HCT116 (cell line): ENCODE data around the gene IER5L. TPM values are rescaled to one million over a fixed set of nuclear protein-coding genes. Genes with fewer than 3 reads are reported as not detected.
A peak's percentile ranks its signal among the peaks of the same experiment; 100 is the strongest.

ENCODE experiments used
- ATAC-seq: fragments of 200-7000 bp; cut with Tn5 transposase; 2 replicates; pipeline ENCODE4 v1.9.1; 2020; ENCODE audit warnings: mild to moderate bottlenecking, moderate library complexity
- BruUV-seq: library from RNA; stranded (reverse); fragments of 400-500 nt; replicated peaks from 2 replicates; lab custom pipeline; 2021; lab: Mats Ljungman, UMichigan
- CTCF ChIA-PET: fragments of 300-600 bp; sonication (Branson Sonifier 250); formaldehyde crosslinking; loops from one replicate; lab custom pipeline; 2021; ENCODE audit warnings: antibody characterized with exemption; lab: Charles Lee
- POLR2A ChIA-PET: fragments of 300-600, 350-600 bp; sonication (Branson Sonifier 250); formaldehyde crosslinking; loops from one replicate; lab custom pipeline; 2021; ENCODE audit warnings: antibody characterized with exemption; lab: Charles Lee
- RAD21 ChIA-PET, 2 experiments: fragments of 300-600 bp; sonication (Branson Sonifier 250); formaldehyde crosslinking; loops; one replicate each; lab custom pipeline; 2023; ENCODE audit warnings: low total read pairs in 2 of 2; ENCODE audit not compliant: uncharacterized antibody in 2 of 2, unreplicated experiment in 2 of 2, low non-redundant PET in 1 of 2; lab: Charles Lee
- DNase-seq: peaks from one replicate; pipeline ENCODE4 v3.0.0-alpha.2; 2010; ENCODE audit warnings: low read depth, low spot score
- H2AFZ ChIP-seq: fragments of 200-600 bp; shearing (Covaris generic), sonication (generic); 2 replicates; pipeline ENCODE4 v1.6.1; 2017; ENCODE audit warnings: low read depth, mixed run types, mixed read lengths, antibody characterized with exemption, low read length; ENCODE audit not compliant: poor library complexity, severe bottlenecking
- H3K27ac ChIP-seq: 2 replicates; pipeline ENCODE4 v1.5.1; 2012; ENCODE audit warnings: low read depth, low read length
- H3K27me3 ChIP-seq: fragments of 200-600 bp; sonication (generic); 2 replicates; pipeline ENCODE4 v1.6.1; 2016; ENCODE audit warnings: mixed run types, low read length, mixed read lengths; ENCODE audit not compliant: insufficient read depth
- H3K36me3 ChIP-seq, 2 experiments: fragments of 200-500 bp in 1 of 2; fragments of 200-600 bp in 1 of 2; sonication (Bioruptor generic) in 1 of 2; sonication (generic) in 1 of 2; 2 replicates each; pipeline versions ENCODE4 v1.5.1 to v1.6.1; 2014 to 2016; ENCODE audit warnings: low read length in 2 of 2, inconsistent platforms in 1 of 2, mixed read lengths in 1 of 2, mixed run types in 1 of 2; ENCODE audit not compliant: insufficient read depth in 2 of 2, control insufficient read depth in 1 of 2
- H3K4me1 ChIP-seq, 2 experiments: fragments of 200-600 bp in 1 of 2; sonication (generic) in 1 of 2; 2 replicates each; pipeline versions ENCODE4 v1.5.1 to v1.6.1; 2012 to 2017; ENCODE audit warnings: low read length in 2 of 2, inconsistent platforms in 1 of 2, mild to moderate bottlenecking in 1 of 2, mixed read lengths in 1 of 2, mixed run types in 1 of 2, moderate library complexity in 1 of 2; ENCODE audit not compliant: insufficient read depth in 2 of 2, control insufficient read depth in 1 of 2
- H3K4me2 ChIP-seq: fragments of 200-600 bp; sonication (generic); 2 replicates; pipeline ENCODE4 v1.6.1; 2017; ENCODE audit warnings: mixed run types, low read length, mixed read lengths
- H3K4me3 ChIP-seq, 2 experiments: fragments of 200-600 bp in 1 of 2; sonication (generic) in 1 of 2; replicated peaks in 1 of 2; 2 replicates each; pipeline ENCODE4 v1.5.1; 2011 to 2016; ENCODE audit warnings: low read length in 2 of 2, control low read depth in 1 of 2, low read depth in 1 of 2, mild to moderate bottlenecking in 1 of 2, mixed read lengths in 1 of 2, mixed run types in 1 of 2
- H3K79me2 ChIP-seq: fragments of 200-600 bp; sonication (generic); 2 replicates; pipeline ENCODE4 v1.6.1; 2017; ENCODE audit warnings: mild to moderate bottlenecking, mixed run types, low read length, moderate library complexity, mixed read lengths; ENCODE audit not compliant: insufficient read depth
- H3K9ac ChIP-seq: fragments of 200-600 bp; sonication (generic); 2 replicates; pipeline ENCODE4 v1.6.1; 2016; ENCODE audit warnings: low read length, mixed read lengths
- H3K9me2 ChIP-seq: fragments of 200-600 bp; sonication (generic), shearing (Covaris generic); 2 replicates; pipeline ENCODE4 v1.6.1; 2017; ENCODE audit warnings: mixed run types, mild to moderate bottlenecking, moderate library complexity; ENCODE audit not compliant: insufficient read depth
- H3K9me3 ChIP-seq, 2 experiments: fragments of 200-500 bp in 1 of 2; fragments of 200-600 bp in 1 of 2; sonication (Bioruptor generic) in 1 of 2; sonication (generic) in 1 of 2; 2 replicates each; pipeline ENCODE4 v1.6.1; 2014 to 2017; ENCODE audit warnings: low read length in 2 of 2, mixed read lengths in 2 of 2, inconsistent platforms in 1 of 2, low read depth in 1 of 2, mild to moderate bottlenecking in 1 of 2, mixed run types in 1 of 2, moderate library complexity in 1 of 2; ENCODE audit not compliant: control insufficient read depth in 1 of 2, insufficient read depth in 1 of 2
- H4K20me1 ChIP-seq: fragments of 200-600 bp; sonication (generic), shearing (Covaris generic); 2 replicates; pipeline ENCODE4 v1.6.1; 2017; ENCODE audit warnings: mixed run types, mild to moderate bottlenecking, moderate library complexity; ENCODE audit not compliant: insufficient read depth
- CBX3 ChIP-seq: IDR thresholded peaks from 2 replicates; pipeline ENCODE4 v1.6.1; 2012; ENCODE audit warnings: low read depth
- EZH2phosphoT487 ChIP-seq: fragments of 200-600 bp; IDR thresholded peaks from 2 replicates; pipeline ENCODE4 v1.6.1; 2018; ENCODE audit warnings: antibody characterized with exemption, borderline replicate concordance
- FOSL1 ChIP-seq: IDR thresholded peaks from 2 replicates; pipeline ENCODE4 v1.6.1; 2012; ENCODE audit warnings: low read depth
- MAX ChIP-seq: IDR thresholded peaks from 2 replicates; pipeline ENCODE4 v1.6.1; 2012
- POLR2A ChIP-seq: IDR thresholded peaks from 2 replicates; pipeline ENCODE4 v1.7.0; 2011; ENCODE audit warnings: borderline replicate concordance; ENCODE audit not compliant: insufficient read depth, insufficient read length; ENCODE audit errors: extremely low read depth
- POLR2AphosphoS5 ChIP-seq: IDR thresholded peaks from 2 replicates; pipeline ENCODE4 v1.6.1; 2011; ENCODE audit warnings: mild to moderate bottlenecking, low read depth, low read length, moderate library complexity
- RAD21 ChIP-seq: IDR thresholded peaks from 2 replicates; pipeline ENCODE4 v1.6.1; 2012; ENCODE audit warnings: low read depth, mild to moderate bottlenecking
- SP1 ChIP-seq: IDR thresholded peaks from 2 replicates; pipeline ENCODE4 v1.6.1; 2012; ENCODE audit warnings: low read depth
- SRF ChIP-seq: IDR thresholded peaks from 2 replicates; pipeline ENCODE4 v1.6.1; 2012; ENCODE audit warnings: low read depth
- TCF7L2 ChIP-seq: IDR thresholded peaks from 2 replicates; pipeline ENCODE4 v1.7.0; 2011; ENCODE audit warnings: borderline replicate concordance, inconsistent platforms; ENCODE audit not compliant: insufficient read depth, insufficient read length; ENCODE audit errors: extremely low read depth
- YY1 ChIP-seq: IDR thresholded peaks from 2 replicates; pipeline ENCODE4 v1.6.1; 2011; ENCODE audit warnings: low read length, low read depth, moderate library complexity, mild to moderate bottlenecking; ENCODE audit not compliant: insufficient replicate concordance; ENCODE audit errors: extremely low read depth
- ZFX ChIP-seq: fragments of 450-650 bp; IDR thresholded peaks from 2 replicates; pipeline ENCODE4 v1.6.1; 2017
- ZNF274 ChIP-seq: fragments of 200-500 bp; sonication (Bioruptor generic); IDR thresholded peaks from 2 replicates; pipeline ENCODE4 v1.6.1; 2014; ENCODE audit warnings: mild to moderate bottlenecking, low read depth, low read length, inconsistent platforms
- intact Hi-C: fragments of 100-400 bp; cut with micrococcal nuclease; formaldehyde crosslinking; loops from 2 replicates; pipeline ENCODE4 v1.10.0; 2022
- total RNA-seq: library from RNA; stranded (reverse); gene quantifications from one replicate; pipeline ENCODE4 v1.2.1, GENCODE V29; 2021; ENCODE audit not compliant: unreplicated experiment
- TF ChIP-seq, protein P1 (sequence below), 3 experiments: fragments of 200-600 bp in 1 of 3; sonication (generic) in 1 of 3; IDR thresholded peaks in 2 of 3; conservative IDR thresholded peaks in 1 of 3; 2 replicates each; pipeline ENCODE4 v1.5.1; 2012 to 2017; ENCODE audit warnings: low read depth in 2 of 3, low read length in 2 of 3, antibody characterized with exemption in 1 of 3, borderline replicate concordance in 1 of 3, control low read depth in 1 of 3, mild to moderate bottlenecking in 1 of 3, mixed read lengths in 1 of 3, mixed run types in 1 of 3, moderate library complexity in 1 of 3; ENCODE audit not compliant: insufficient read depth in 1 of 3

IER5L gene
- total RNA-seq, 1 experiment from 2014 or later = 195 TPM

DNA sequence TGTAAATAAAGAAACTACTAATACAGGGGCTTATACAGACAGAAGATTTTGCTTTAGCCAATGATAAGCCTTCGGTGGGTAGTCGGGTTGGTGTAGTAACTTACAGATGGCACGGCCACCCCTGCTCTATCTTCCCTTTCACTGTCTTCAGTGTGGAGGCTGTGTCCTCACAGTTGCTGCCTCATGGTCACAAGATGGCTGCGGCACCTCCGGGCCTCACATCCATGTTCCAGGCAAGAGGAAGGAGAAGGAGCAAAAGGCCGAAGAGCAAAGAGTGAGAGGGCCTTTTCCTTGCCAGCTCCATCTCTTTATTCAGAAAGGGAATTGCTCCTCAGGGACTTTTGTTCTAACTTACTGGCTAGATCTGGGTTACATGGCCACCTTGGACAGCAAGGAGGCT, 22.2 kb upstream of the IER5L start (continued):
- no peak for TF ChIP-seq SRF
- TF ChIP-seq CBX3 = no peak
- TF ChIP-seq ZFX = no peak
- TF ChIP-seq YY1 = no peak
- no peak for TF ChIP-seq POLR2A
- no peak for TF ChIP-seq POLR2AphosphoS5

DNA sequence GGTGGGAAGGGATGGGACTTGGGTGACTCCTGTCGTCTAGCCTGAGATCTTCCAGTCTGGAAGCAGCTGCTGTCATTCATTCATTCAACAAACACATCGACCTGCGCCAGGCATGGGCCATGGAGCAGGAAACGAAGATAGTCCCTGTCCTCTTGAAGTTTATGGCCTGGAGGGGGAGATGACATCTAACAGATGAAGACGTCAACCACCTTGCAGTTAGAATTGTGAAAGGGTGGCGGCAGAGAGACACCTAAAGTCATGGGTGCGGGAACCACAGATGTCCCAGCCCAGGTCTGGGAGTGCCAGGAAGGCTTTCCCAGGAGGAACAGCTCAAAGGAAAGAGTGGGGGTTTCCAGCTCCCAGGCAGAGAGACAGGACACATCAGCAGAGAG, 21.0 kb upstream of the IER5L start:
- ChIA-PET RAD21 (no interaction called here), POLR2A (interaction anchor here (0.6 to 2.1 kb wide), 2 partner anchors 21 to 25 kb away, joined by 11 to 12 read pairs; partner anchors contain the start of gene IER5L), CTCF (no interaction called here)
- H3K27ac ChIP-seq = peak overlapping the region; percentile 77
- H3K79me2 ChIP-seq = no peaks in the 10 kb centered on the region
- H3K4me1 ChIP-seq = peaks cover 28 to 33% of the 10 kb centered on the region in 2 experiments
- H3K4me2 ChIP-seq = no peak overlapping the region; the same call in 1 of the 2 replicates
- BruUV-seq = no TSS peak
- intact Hi-C loops = no loop called here
- DNase-seq = no peak
- ATAC-seq = no peak
- H3K4me3 ChIP-seq = no peak overlapping the region
- no peaks in the 10 kb centered on the region for H3K36me3 ChIP-seq
- H3K9me2 ChIP-seq = no peaks in the 10 kb centered on the region
- no peaks in the 10 kb centered on the region for H3K9me3 ChIP-seq
- H4K20me1 ChIP-seq = no peaks in the 10 kb centered on the region
- no peaks in the 10 kb centered on the region for H3K27me3 ChIP-seq
- H3K9ac ChIP-seq = no peak overlapping the region
- TF ChIP-seq SP1 = no peak
- peak; percentile 44; the same call in 1 of the 2 replicates for TF ChIP-seq RAD21
- no peak overlapping the region for H2AFZ ChIP-seq

GRCh38 chr9:129198319-129199043, 20.4 kb upstream of the IER5L start:
- H3K27me3 ChIP-seq = no peaks in the 10 kb centered on the region
- H3K27ac ChIP-seq = peak overlapping the region; percentile 77
- ChIA-PET RAD21 (no interaction called here), CTCF (no interaction called here), POLR2A (interaction anchor here (0.6 to 2.1 kb wide), 2 partner anchors 20 to 24 kb away, joined by 11 to 12 read pairs; partner anchors contain the start of gene IER5L)
- intact Hi-C loops = no loop called here
- H3K9me3 ChIP-seq = no peaks in the 10 kb centered on the region
- ATAC-seq = 0 out of 2 replicates have a peak, but pooled peaks have one; percentile 15
- H4K20me1 ChIP-seq = no peaks in the 10 kb centered on the region
- no peaks in the 10 kb centered on the region for H3K36me3 ChIP-seq
- H3K4me2 ChIP-seq = peak overlapping the region; percentile 55
- H3K4me3 ChIP-seq = no peak overlapping the region
- H3K79me2 ChIP-seq = no peaks in the 10 kb centered on the region
- TF ChIP-seq FOSL1 (no peak; the same call in 1 of the 2 replicates), SRF (no peak), ZNF274 (no peak), ZFX (no peak), SP1 (peak; percentile 37; the same call in 1 of the 2 replicates), EZH2phosphoT487 (no peak), TCF7L2 (peak; percentile 86), MAX (peak; percentile 56; the same call in 1 of the 2 replicates)
- TF ChIP-seq, protein P1, sequence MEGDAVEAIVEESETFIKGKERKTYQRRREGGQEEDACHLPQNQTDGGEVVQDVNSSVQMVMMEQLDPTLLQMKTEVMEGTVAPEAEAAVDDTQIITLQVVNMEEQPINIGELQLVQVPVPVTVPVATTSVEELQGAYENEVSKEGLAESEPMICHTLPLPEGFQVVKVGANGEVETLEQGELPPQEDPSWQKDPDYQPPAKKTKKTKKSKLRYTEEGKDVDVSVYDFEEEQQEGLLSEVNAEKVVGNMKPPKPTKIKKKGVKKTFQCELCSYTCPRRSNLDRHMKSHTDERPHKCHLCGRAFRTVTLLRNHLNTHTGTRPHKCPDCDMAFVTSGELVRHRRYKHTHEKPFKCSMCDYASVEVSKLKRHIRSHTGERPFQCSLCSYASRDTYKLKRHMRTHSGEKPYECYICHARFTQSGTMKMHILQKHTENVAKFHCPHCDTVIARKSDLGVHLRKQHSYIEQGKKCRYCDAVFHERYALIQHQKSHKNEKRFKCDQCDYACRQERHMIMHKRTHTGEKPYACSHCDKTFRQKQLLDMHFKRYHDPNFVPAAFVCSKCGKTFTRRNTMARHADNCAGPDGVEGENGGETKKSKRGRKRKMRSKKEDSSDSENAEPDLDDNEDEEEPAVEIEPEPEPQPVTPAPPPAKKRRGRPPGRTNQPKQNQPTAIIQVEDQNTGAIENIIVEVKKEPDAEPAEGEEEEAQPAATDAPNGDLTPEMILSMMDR (IDR thresholded peaks at IDR 0.05 in 2 of 3, conservative IDR thresholded peaks at IDR 0.05 in 1 of 3; ENCODE audit: borderline replicate concordance in 1 of 3, insufficient read depth in 1 of 3, low read depth in 2 of 3, low read length in 2 of 3) = no peak
- no peak for DNase-seq
- H2AFZ ChIP-seq = no peak overlapping the region
- 0 out of 2 replicates have a peak overlapping the region, but pooled peaks have one; percentile 8 for H3K9ac ChIP-seq
- H3K4me1 ChIP-seq = peaks cover 25 to 31% of the 10 kb centered on the region in 2 experiments
- BruUV-seq = no TSS peak
- no peaks in the 10 kb centered on the region for H3K9me2 ChIP-seq
